ELF-1 (cell line): ENCODE measurements around the gene EIF5.
A peak's percentile ranks its signal among the peaks of the same experiment; 100 is the strongest.

Experiments
- DNase-seq: peaks from one replicate; pipeline ENCODE4 v3.0.0-alpha.2; 2016; ENCODE audit warnings: low read depth, low spot score

Gene EIF5

DNA sequence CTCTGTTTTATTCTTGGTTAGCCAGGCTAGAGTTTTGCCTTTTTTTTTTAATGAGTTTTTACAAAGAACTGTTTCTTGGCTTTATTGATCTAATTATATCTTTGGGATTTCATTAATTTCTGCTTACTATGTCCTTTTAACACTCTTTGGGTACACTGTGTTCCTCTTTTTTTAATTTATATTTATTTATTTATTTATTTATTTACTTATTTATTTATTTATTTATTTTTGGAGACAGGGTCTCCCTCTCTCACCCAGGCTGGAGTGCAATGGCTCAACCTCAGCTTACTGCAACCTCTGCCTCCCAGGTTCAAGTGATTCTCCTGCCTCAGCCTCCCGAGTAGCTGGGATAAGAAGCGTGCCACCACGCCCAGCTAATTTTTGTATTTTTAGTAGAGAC lies 36.0 kb downstream of the EIF5 start:
- DNase-seq: no peak

DNA sequence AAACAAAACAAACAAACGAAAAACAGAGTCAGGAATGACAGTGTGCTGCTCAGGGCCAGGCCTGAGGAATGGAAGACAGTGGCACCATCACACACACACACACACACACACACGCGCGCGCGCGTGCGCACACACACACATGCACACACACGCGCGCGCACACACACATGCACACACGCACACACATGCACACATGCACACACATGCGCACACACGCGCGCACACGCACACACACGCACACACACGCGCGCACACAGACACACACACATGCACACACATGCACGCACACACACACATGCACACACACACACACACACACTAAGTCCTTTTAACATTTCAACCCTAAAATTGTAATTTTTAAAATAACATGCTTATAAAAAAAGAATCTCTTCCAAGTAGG lies 38.0 kb downstream of the EIF5 start:
- no peak for DNase-seq

- peak; percentile 40 for DNase-seq
Observed at GRCh38 chr14:103372552-103373304, 38.7 kb downstream of the EIF5 start.

DNA sequence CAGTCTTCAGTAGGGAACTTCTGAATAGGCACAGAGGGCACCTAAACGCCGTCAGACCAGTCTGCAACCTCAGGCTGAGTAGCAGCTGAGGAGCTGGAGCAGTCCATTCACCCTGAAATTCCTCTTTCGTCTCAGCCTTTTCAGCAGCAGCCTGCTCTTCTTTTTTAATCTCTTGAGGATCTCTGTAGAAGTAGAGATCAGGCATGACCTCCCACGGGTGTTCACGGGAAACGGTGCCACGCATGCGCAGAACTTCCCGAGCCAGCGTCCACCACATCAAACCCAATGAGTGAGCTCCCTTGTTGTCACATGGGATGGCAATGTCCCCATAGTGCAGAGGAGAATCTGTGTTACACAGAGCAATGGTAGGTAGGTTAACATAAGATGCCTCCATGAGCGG lies 40.1 kb downstream of the EIF5 start:
- no peak for DNase-seq

GRCh38 chr14:103377522-103378037 lies 43.5 kb downstream of the EIF5 start:
- no peak for DNase-seq

DNA sequence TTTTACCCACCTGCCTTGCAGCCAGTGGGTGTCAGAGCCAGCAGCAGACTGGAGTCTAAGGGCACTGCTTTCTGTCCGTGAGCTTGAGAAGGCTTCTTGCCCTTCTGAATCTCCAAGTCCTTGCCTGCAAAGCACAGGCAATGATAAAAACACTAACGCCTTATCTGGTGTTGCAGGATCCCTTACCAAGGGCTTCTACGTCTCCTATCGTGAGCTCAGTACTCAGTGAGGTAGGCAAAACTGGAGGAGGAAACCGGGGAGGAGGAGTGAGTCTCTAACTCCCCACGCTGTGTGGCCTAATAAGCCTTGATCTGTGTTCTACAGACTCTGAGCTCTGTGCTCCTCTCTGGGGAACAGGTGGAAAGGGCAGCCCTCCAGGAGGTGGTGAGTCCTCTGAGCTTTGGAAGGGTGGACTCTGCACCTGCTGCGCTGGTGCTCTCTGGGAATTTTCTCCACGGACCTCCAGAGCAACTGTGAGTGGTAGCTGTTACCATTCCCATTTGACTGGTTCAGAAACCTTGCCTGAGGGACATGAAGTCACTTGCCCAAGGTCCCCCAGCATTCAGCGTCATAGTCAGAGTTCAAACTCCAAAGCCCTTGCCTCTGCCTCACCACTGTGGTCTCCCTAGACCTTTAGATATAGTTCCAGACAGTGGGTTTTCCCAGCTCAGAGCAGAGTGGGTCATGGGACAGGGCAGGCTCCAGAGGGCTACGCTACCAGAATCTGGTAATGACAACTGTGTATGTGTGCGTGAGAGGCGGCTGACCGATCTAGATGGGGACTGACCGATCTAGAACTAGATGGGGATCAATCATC lies 44.2 kb downstream of the EIF5 start:
- no peak for DNase-seq

DNA sequence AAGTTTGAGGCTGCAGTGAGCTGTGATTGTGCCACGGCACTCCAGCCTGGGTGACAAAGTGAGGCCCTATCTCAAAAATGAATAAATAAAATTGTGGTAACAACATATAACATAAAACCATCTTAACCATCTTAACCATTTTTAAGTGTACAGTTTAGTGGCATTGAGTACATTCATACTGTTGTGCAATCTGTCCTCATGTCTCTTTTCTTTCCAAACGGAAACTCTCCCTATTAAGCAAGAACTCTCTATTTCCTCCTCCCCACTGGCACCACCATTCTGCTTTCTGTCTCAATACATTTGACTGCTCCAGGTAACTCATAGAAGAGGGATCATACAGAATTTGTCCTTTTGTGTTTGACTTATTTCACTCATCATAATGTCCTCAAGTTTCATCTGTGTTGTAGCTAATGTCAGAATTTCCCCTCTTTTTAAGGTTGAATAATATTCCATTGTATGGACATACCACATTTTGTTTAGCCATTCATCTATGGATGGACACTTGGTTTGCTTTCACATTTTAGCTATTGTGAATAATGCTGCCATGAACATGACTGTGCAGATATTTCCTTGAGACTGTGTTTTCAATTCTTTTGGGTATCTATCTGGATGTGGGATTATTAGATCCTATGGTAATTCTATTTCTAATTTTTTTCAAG lies 46.8 kb downstream of the EIF5 start:
- DNase-seq: no peak

DNA sequence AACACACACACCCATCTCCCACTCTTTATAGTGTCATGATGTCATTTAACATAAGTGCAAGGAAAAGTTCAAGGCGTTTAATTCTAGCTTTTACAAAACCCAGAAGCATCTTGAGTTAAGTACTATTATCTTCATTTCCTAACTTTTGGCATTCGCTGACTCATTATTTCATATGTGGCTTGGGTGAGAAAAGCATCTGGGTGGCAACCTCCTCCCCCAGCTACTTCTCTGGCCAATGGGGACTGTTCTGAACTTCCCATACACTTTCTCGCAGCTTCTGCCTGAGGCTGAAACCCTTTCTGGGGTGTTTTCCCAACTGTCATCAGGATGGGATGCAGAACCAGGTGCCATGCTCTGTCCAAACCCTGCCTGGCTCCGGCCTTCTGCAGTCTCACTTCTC lies 48.3 kb downstream of the EIF5 start:
- peak; percentile 40 for DNase-seq

- no peak for DNase-seq
Observed at GRCh38 chr14:103384450-103385151, 50.6 kb downstream of the EIF5 start.

DNA sequence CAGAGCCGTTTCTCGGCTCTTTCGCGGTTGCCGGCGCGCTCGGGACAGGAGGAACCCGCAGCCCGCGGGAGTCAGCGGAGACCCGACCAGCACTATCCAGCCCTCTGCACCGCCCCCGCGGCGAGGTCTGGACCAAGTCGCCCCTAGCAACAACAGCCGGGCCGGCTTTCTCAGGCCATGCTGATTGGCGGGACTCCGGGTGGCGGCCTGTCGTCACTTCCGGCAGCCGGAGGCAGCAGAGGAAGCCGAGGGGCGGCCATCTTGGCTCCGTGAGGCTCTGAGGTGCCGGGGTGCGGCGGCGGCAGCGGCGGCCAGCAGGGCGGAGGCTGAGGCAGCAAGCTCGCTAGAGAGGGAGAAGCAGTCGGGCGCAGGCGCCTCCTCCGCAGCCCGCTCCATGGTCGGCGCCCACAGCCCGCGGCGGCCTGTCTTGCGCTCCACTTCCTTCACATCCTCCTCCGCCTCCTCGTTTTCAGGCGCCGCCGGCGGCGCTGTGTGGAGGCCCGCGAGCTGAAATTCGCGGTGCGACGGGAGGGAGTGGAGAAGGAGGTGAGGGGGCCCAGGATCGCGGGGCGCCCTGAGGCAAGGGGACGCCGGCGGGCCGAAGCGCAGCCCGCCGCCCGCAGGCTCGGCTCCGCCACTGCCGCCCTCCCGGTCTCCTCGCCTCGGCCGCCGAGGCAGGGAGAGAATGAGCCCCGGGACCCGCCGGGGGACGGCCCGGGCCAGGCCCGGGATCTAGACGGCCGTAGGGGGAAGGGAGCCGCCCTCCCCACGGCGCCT lies 51.3 kb downstream of the EIF5 start, which contains the start of gene MARK3:
MARK3 (plus strand) TSS at position 264 of the 777 bp plus-strand sequence. CDS start 615 bp downstream, outside the sequence.
- DNase-seq: peak; percentile 98

GRCh38 chr14:103385929-103386712 lies 52.1 kb downstream of the EIF5 start:
- DNase-seq: peak; percentile 42

DNA sequence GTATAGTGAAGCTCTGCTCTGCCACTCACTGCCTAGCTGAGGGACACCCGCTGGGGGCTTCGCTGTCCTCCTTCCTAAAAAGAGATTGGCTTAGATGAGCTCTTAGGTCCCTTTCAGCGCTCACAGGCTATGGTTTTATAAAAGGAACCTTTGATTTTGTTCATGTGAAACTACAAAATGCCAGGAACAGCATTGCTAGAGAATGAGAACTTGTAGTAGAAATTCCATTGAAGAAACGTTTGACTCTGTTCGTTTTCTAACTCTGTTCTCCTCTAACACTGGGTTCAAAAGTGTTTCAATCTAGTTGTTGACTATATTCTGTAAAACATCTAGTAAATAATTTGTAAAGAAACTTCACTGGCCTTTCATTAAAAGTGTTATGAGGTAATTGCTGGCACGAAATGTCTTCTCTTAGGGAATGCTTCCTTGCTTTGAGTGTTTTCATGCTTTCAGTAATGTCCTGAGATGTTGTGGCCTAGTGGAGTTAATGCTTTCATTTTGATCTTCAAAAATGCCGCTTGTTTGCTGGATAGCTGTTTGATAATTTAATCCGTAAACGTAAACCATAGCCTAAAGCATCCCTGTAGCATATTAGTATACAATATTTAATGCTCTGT lies 52.8 kb downstream of the EIF5 start:
- DNase-seq: no peak

DNA sequence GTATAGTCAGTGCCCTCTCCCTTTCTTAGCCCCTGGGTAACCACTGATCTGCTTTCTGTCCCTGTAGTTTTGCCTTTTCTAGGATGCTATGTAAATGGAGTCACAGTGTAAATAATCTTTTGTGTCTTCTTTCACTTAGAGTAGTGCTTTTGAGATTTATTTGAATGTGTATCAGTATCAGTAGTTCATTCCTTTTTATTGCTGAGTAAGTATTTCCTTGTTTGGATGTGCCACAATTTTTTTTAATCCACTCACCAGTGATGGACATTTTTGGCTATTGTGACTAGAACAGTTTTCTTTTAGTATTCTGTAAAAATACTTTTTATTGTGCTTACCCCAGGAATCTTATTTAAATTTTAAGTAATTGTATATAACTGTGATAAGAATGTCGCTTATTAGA lies 54.6 kb downstream of the EIF5 start:
- no peak for DNase-seq

GRCh38 chr14:103390605-103391004 lies 56.6 kb downstream of the EIF5 start:
- no peak for DNase-seq

DNA sequence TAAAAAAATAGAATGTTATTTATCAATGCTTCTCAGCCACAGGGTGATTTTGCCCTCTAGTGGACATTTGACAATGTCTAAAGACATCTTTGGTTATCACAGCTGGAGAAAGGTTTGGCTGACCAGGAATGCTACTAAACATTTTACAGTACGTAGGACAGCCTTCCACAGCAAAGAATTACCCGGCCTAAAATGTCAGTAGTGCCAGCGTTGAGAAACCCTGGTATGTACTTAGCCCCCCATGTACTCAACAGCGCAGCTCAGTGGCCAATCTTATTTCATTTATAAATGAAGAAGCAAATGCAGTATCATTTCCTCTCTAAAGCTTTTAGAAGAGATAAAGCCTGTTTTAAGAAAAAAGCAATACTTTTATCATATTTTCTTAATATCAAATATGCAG lies 57.0 kb downstream of the EIF5 start:
- peak; percentile 21 for DNase-seq

DNA sequence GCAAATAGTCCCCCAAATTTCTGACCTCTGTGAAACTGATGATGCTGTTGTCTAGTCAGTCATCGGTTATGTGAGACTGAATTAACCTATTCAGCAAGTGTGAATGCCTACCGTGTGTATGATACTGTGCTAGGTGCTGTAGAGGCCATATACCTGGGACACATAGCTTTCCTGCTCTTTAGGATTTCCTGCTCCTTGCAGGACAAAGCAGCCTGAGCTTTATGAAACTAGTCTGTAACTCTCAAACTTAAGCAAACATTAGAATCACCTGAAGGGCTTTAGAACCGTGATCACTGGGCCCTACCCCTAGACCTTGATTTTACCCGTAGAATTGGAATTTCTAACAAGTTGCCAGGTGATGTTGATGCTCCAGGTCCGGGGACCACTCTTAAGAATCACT lies 58.1 kb downstream of the EIF5 start:
- DNase-seq: no peak

GRCh38 chr14:103392572-103392971 lies 58.5 kb downstream of the EIF5 start:
- no peak for DNase-seq

- DNase-seq: no peak
Observed at GRCh38 chr14:103393070-103393469, 59.0 kb downstream of the EIF5 start.
